ENCODE results near the gene TMEM63B. TPM values are rescaled to one million over a fixed set of nuclear protein-coding genes. Genes with fewer than 3 reads are reported as not detected.

TMEM63B gene
- total RNA-seq, 1 donor from 2014 or later, result 11.5 TPM

- no peaks in the 10 kb centered on the region for H3K9me3 ChIP-seq (ENCODE audit: control insufficient read depth in 3 of 3, low read length in 3 of 3)
- peak overlapping the region; percentile 80 to 87 (median 84) for H3K9ac ChIP-seq (ENCODE audit: low read depth in 1 of 3, low read length in 3 of 3)
- no peaks in the 10 kb centered on the region for H3K27me3 ChIP-seq (ENCODE audit: control insufficient read depth in 3 of 3, insufficient read depth in 3 of 3, low read length in 3 of 3)
- H3K36me3 ChIP-seq (ENCODE audit: control insufficient read depth in 3 of 3, insufficient read depth in 3 of 3, low read length in 3 of 3), result peaks cover 0 to 7% (median 3%) of the 10 kb centered on the region in 3 donors
- H3K4me3 ChIP-seq (ENCODE audit: low read length in 3 of 3), result peak overlapping the region; percentile 69 to 80 (median 76)
- H3K27ac ChIP-seq (ENCODE audit: low read depth, low read length), result peak overlapping the region; percentile 65
- peaks cover 34 to 57% (median 50%) of the 10 kb centered on the region in 3 donors for H3K4me1 ChIP-seq (ENCODE audit: control insufficient read depth in 3 of 3, insufficient read depth in 3 of 3, low read length in 3 of 3)
Measured at GRCh38 chr6:44128020-44128917, 915 bp downstream of the TMEM63B start.

GRCh38 chr6:44129841-44130322 lies 2.5 kb downstream of the TMEM63B start:
- Histone ChIP-seq H3K4me3 (ENCODE audit: low read length in 3 of 3) (no peak overlapping the region), H3K9ac (ENCODE audit: low read depth in 1 of 3, low read length in 3 of 3) (peak overlapping the region in 1 of 3 donors; percentile 10), H3K36me3 (ENCODE audit: control insufficient read depth in 3 of 3, insufficient read depth in 3 of 3, low read length in 3 of 3) (peaks cover 7 to 12% (median 8%) of the 10 kb centered on the region in 3 donors), H3K4me1 (ENCODE audit: control insufficient read depth in 3 of 3, insufficient read depth in 3 of 3, low read length in 3 of 3) (peaks cover 31 to 50% (median 38%) of the 10 kb centered on the region in 3 donors), H3K9me3 (ENCODE audit: control insufficient read depth in 3 of 3, low read length in 3 of 3) (no peaks in the 10 kb centered on the region), H3K27ac (ENCODE audit: low read depth, low read length) (no peak overlapping the region), H3K27me3 (ENCODE audit: control insufficient read depth in 3 of 3, insufficient read depth in 3 of 3, low read length in 3 of 3) (no peaks in the 10 kb centered on the region)

- no peak overlapping the region for H3K27ac ChIP-seq (ENCODE audit: low read depth, low read length)
- H3K4me3 ChIP-seq (ENCODE audit: low read length in 3 of 3), result no peak overlapping the region
- no peak overlapping the region for H3K9ac ChIP-seq (ENCODE audit: low read depth in 1 of 3, low read length in 3 of 3)
- H3K27me3 ChIP-seq (ENCODE audit: control insufficient read depth in 3 of 3, insufficient read depth in 3 of 3, low read length in 3 of 3), result no peaks in the 10 kb centered on the region
- H3K4me1 ChIP-seq (ENCODE audit: control insufficient read depth in 3 of 3, insufficient read depth in 3 of 3, low read length in 3 of 3), result peaks cover 24 to 32% (median 27%) of the 10 kb centered on the region in 3 donors
- H3K9me3 ChIP-seq (ENCODE audit: control insufficient read depth in 3 of 3, low read length in 3 of 3), result no peaks in the 10 kb centered on the region
- H3K36me3 ChIP-seq (ENCODE audit: control insufficient read depth in 3 of 3, insufficient read depth in 3 of 3, low read length in 3 of 3), result peaks cover 21 to 24% (median 21%) of the 10 kb centered on the region in 3 donors
Measured at GRCh38 chr6:44131892-44132291, 4.5 kb downstream of the TMEM63B start.

- no peak overlapping the region for H3K27ac ChIP-seq (ENCODE audit: low read depth, low read length)
- H3K36me3 ChIP-seq (ENCODE audit: control insufficient read depth in 3 of 3, insufficient read depth in 3 of 3, low read length in 3 of 3), result peaks cover 26 to 30% (median 27%) of the 10 kb centered on the region in 3 donors
- H3K27me3 ChIP-seq (ENCODE audit: control insufficient read depth in 3 of 3, insufficient read depth in 3 of 3, low read length in 3 of 3), result no peaks in the 10 kb centered on the region
- no peak overlapping the region for H3K4me3 ChIP-seq (ENCODE audit: low read length in 3 of 3)
- H3K9me3 ChIP-seq (ENCODE audit: control insufficient read depth in 3 of 3, low read length in 3 of 3), result no peaks in the 10 kb centered on the region
- H3K4me1 ChIP-seq (ENCODE audit: control insufficient read depth in 3 of 3, insufficient read depth in 3 of 3, low read length in 3 of 3), result peaks cover 24 to 32% (median 27%) of the 10 kb centered on the region in 3 donors
- peak overlapping the region in 1 of 3 donors; percentile 45 for H3K9ac ChIP-seq (ENCODE audit: low read depth in 1 of 3, low read length in 3 of 3)
Measured at GRCh38 chr6:44132476-44132875, 5.1 kb downstream of the TMEM63B start.

GRCh38 chr6:44133003-44133931 lies 5.9 kb downstream of the TMEM63B start:
- H3K27ac ChIP-seq (ENCODE audit: low read depth, low read length), result peak overlapping the region; percentile 1
- H3K4me3 ChIP-seq (ENCODE audit: low read length in 3 of 3), result peak overlapping the region in 1 of 3 donors; percentile 58
- H3K27me3 ChIP-seq (ENCODE audit: control insufficient read depth in 3 of 3, insufficient read depth in 3 of 3, low read length in 3 of 3), result no peaks in the 10 kb centered on the region
- peak overlapping the region in 1 of 3 donors; percentile 69 for H3K9ac ChIP-seq (ENCODE audit: low read depth in 1 of 3, low read length in 3 of 3)
- peaks cover 27 to 30% (median 28%) of the 10 kb centered on the region in 3 donors for H3K36me3 ChIP-seq (ENCODE audit: control insufficient read depth in 3 of 3, insufficient read depth in 3 of 3, low read length in 3 of 3)
- peaks cover 22 to 30% (median 26%) of the 10 kb centered on the region in 3 donors for H3K4me1 ChIP-seq (ENCODE audit: control insufficient read depth in 3 of 3, insufficient read depth in 3 of 3, low read length in 3 of 3)
- no peaks in the 10 kb centered on the region for H3K9me3 ChIP-seq (ENCODE audit: control insufficient read depth in 3 of 3, low read length in 3 of 3)

GRCh38 chr6:44133981-44134711 lies 6.8 kb downstream of the TMEM63B start:
- peaks cover 16 to 23% (median 20%) of the 10 kb centered on the region in 3 donors for H3K4me1 ChIP-seq (ENCODE audit: control insufficient read depth in 3 of 3, insufficient read depth in 3 of 3, low read length in 3 of 3)
- peaks cover 32 to 34% (median 34%) of the 10 kb centered on the region in 3 donors for H3K36me3 ChIP-seq (ENCODE audit: control insufficient read depth in 3 of 3, insufficient read depth in 3 of 3, low read length in 3 of 3)
- no peak overlapping the region for H3K27ac ChIP-seq (ENCODE audit: low read depth, low read length)
- no peak overlapping the region for H3K9ac ChIP-seq (ENCODE audit: low read depth in 1 of 3, low read length in 3 of 3)
- no peak overlapping the region for H3K4me3 ChIP-seq (ENCODE audit: low read length in 3 of 3)
- no peaks in the 10 kb centered on the region for H3K27me3 ChIP-seq (ENCODE audit: control insufficient read depth in 3 of 3, insufficient read depth in 3 of 3, low read length in 3 of 3)
- no peaks in the 10 kb centered on the region for H3K9me3 ChIP-seq (ENCODE audit: control insufficient read depth in 3 of 3, low read length in 3 of 3)

- no peaks in the 10 kb centered on the region for H3K27me3 ChIP-seq (ENCODE audit: control insufficient read depth in 3 of 3, insufficient read depth in 3 of 3, low read length in 3 of 3)
- no peaks in the 10 kb centered on the region for H3K9me3 ChIP-seq (ENCODE audit: control insufficient read depth in 3 of 3, low read length in 3 of 3)
- peaks cover 41 to 46% (median 41%) of the 10 kb centered on the region in 3 donors for H3K36me3 ChIP-seq (ENCODE audit: control insufficient read depth in 3 of 3, insufficient read depth in 3 of 3, low read length in 3 of 3)
- H3K4me1 ChIP-seq (ENCODE audit: control insufficient read depth in 3 of 3, insufficient read depth in 3 of 3, low read length in 3 of 3), result peaks cover 12 to 19% (median 18%) of the 10 kb centered on the region in 3 donors
- H3K9ac ChIP-seq (ENCODE audit: low read depth in 1 of 3, low read length in 3 of 3), result peak overlapping the region in 1 of 3 donors; percentile 3
- H3K27ac ChIP-seq (ENCODE audit: low read depth, low read length), result no peak overlapping the region
- no peak overlapping the region for H3K4me3 ChIP-seq (ENCODE audit: low read length in 3 of 3)
Measured at GRCh38 chr6:44135173-44135758, 7.9 kb downstream of the TMEM63B start.

- Histone ChIP-seq H3K4me1 (ENCODE audit: control insufficient read depth in 3 of 3, insufficient read depth in 3 of 3, low read length in 3 of 3) (peaks cover 12 to 19% (median 18%) of the 10 kb centered on the region in 3 donors), H3K9ac (ENCODE audit: low read depth in 1 of 3, low read length in 3 of 3) (no peak overlapping the region), H3K36me3 (ENCODE audit: control insufficient read depth in 3 of 3, insufficient read depth in 3 of 3, low read length in 3 of 3) (peaks cover 47 to 52% (median 48%) of the 10 kb centered on the region in 3 donors), H3K4me3 (ENCODE audit: low read length in 3 of 3) (no peak overlapping the region), H3K9me3 (ENCODE audit: control insufficient read depth in 3 of 3, low read length in 3 of 3) (no peaks in the 10 kb centered on the region), H3K27me3 (ENCODE audit: control insufficient read depth in 3 of 3, insufficient read depth in 3 of 3, low read length in 3 of 3) (no peaks in the 10 kb centered on the region), H3K27ac (ENCODE audit: low read depth, low read length) (no peak overlapping the region)
Measured at GRCh38 chr6:44135875-44136274, 8.5 kb downstream of the TMEM63B start.

Measured in skeletal muscle tissue (tissue), 4 donors.